Testis (tissue), 2 donors: ENCODE measurements around the gene MTM1.

Source experiments
- CTCF ChIP-seq, 3 experiments: fragments of 450-650 bp in 2 of 3; fragments of 200-600 bp in 1 of 3; sonication (generic) in 1 of 3; IDR thresholded peaks; one replicate each; pipeline ENCODE4 v1.5.1; 2016 to 2019; ENCODE audit warnings: antibody characterized with exemption in 3 of 3, mild to moderate bottlenecking in 2 of 3, moderate library complexity in 1 of 3
- POLR2A ChIP-seq: fragments of 450-650 bp; IDR thresholded peaks from one replicate; pipeline ENCODE4 v1.6.1; 2017; ENCODE audit warnings: antibody characterized with exemption, mild to moderate bottlenecking, moderate library complexity

- TF ChIP-seq CTCF (IDR thresholded peaks at IDR 0.05) (no peak), POLR2A (no peak)
Observed at GRCh38 chrX:150546711-150547153, 21.7 kb upstream of the MTM1 start.
